Fibroblast of villous mesenchyme (primary cell): ENCODE results near the gene CTNND2. TPM values are rescaled to one million over a fixed set of nuclear protein-coding genes. Genes with fewer than 3 reads are reported as not detected.

ENCODE experiments used
- DNase-seq: peaks from one replicate; pipeline ENCODE4 v3.0.0-alpha.2; 2010; ENCODE audit warnings: low read depth
- H3K4me3 ChIP-seq: 2 replicates; pipeline ENCODE4 v1.5.1; 2011; ENCODE audit warnings: low read depth, mild to moderate bottlenecking, low read length
- total RNA-seq: library from RNA; depleted of rRNA; stranded (reverse); fragments of >200 nt; gene quantifications from 2 replicates; pipeline ENCODE4 v1.2.3, GENCODE V29; 2012
- TF ChIP-seq, protein P1 (sequence below): IDR thresholded peaks from 2 replicates; pipeline ENCODE4 v1.5.1; 2012; ENCODE audit warnings: low read depth, mild to moderate bottlenecking, low read length; ENCODE audit not compliant: insufficient read depth

Gene CTNND2
- total RNA-seq, 1 donor, result not detected

DNA sequence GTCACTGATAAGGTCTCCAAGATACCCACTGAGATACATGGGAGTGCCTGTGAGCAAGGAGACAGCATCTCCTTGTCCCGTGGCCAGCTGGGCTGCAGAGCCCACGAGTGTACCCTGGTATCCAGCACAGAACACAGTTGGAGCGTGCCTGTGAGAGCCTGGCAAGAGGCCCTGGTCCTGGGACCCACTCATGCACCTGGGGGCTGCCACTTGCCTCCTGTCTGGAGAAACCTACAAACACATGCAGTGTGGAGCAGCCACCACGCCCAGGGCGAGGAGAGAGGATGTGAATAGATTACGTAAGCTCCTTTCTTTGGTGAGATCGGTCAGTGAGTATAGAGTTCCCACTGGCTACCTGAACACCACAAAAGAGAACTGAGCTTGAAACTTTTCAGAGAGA lies 88.3 kb downstream of the CTNND2 start:
- DNase-seq, result no peak
- H3K4me3 ChIP-seq, result no peak overlapping the region
- TF ChIP-seq, protein P1, sequence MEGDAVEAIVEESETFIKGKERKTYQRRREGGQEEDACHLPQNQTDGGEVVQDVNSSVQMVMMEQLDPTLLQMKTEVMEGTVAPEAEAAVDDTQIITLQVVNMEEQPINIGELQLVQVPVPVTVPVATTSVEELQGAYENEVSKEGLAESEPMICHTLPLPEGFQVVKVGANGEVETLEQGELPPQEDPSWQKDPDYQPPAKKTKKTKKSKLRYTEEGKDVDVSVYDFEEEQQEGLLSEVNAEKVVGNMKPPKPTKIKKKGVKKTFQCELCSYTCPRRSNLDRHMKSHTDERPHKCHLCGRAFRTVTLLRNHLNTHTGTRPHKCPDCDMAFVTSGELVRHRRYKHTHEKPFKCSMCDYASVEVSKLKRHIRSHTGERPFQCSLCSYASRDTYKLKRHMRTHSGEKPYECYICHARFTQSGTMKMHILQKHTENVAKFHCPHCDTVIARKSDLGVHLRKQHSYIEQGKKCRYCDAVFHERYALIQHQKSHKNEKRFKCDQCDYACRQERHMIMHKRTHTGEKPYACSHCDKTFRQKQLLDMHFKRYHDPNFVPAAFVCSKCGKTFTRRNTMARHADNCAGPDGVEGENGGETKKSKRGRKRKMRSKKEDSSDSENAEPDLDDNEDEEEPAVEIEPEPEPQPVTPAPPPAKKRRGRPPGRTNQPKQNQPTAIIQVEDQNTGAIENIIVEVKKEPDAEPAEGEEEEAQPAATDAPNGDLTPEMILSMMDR, result no peak

DNA sequence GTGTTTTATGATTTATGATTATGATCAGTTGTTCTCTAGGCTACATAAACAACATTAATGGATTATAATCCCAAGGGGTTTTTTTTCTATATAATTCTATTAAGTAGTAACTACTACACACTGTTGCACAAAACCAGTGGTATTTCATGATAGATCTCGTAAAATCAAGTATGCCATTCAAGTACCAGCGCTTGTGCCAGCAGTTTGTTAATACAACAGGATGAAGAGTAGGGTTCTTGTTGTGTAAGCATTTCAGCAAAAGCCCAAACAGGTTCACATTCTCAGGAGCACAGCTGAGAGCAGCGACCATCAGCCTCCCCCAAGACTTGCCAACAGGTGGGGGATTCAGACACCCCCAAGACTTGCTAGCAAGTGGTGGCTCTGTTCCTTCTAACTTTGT lies 88.8 kb downstream of the CTNND2 start:
- TF ChIP-seq, protein P1, result no peak
- H3K4me3 ChIP-seq, result no peak overlapping the region
- DNase-seq, result no peak

DNA sequence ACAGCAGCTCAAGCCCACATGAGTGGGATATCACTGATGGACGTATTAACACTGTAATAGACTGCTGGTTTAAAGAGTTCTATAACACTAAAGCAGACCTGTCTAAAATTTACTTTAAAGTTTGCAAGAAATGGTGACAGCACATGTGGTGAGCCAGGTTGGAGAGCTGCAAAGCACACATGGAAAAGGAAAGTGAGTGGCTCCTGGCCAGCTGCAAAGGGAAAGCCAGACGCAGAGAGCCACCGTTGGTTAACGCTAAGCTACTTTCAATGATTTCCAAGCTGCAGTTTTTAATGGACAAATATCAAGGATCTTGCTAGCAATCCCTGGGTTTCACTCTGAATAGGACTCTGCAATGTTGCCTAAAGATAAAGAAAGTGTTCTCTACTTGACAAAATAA lies 89.9 kb downstream of the CTNND2 start:
- TF ChIP-seq, protein P1, result no peak
- no peak for DNase-seq
- H3K4me3 ChIP-seq, result no peak overlapping the region

DNA sequence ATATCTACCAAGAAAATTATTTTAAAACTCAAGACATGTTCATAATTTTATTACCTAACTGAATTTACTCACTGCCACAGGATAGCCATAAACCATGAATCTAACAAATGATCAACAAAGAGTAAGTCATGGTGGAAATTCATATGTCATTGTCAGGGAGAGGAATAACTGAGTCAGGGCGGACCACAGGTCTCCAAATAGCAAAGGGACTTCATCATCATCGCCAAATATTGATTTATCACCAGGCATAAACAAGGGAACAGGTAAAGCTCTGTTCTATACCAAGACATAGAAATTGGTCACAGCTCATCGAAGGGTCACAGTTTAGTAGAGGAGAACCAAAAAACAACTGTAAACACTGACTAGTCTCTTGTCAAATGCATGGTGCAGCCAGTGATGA lies 94.8 kb downstream of the CTNND2 start:
- DNase-seq, result no peak
- TF ChIP-seq, protein P1, result no peak

DNA sequence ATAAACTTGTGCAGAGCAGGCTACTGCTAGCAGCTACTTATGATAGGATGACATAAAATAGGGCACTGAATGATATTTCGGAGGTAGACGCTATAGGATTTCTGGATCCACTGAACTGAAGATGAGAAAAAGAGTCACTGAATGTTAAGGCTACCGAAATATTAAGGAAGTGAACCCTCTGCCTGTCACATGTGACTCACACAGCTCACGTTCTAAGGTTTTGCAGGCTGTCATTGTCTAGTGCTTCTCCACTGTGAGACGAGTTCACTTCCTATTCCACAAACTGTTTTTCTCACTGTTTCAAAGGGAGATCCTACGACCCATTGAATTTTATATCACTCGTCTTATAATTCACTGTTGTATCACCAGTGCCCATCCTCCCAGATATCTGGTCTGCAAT lies 100.8 kb downstream of the CTNND2 start:
- TF ChIP-seq, protein P1, result no peak
- H3K4me3 ChIP-seq, result no peak overlapping the region
- no peak for DNase-seq

More for the DNA sequence above, 94.8 kb downstream of the CTNND2 start:
- no peak overlapping the region for H3K4me3 ChIP-seq

DNA sequence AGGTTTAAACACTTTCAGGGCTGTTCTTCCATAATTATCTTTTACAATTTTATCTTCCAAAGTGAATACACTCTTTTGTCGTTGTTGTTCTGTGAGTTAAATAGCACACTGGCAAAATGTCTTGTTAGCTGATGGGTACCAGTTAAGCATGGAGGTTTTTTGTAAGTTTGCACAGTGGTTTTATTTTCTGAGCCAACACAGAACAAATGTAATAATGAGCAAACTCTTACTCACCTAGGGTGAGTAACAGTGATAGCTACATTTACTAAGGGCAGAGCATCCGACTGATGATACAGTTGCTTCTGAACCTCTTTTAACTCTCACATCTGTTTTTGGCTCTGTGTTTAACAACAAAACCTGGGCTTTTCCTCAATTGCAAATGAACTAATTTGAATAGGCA lies 103.2 kb downstream of the CTNND2 start:
- no peak for DNase-seq
- no peak overlapping the region for H3K4me3 ChIP-seq
- TF ChIP-seq, protein P1, result no peak

DNA sequence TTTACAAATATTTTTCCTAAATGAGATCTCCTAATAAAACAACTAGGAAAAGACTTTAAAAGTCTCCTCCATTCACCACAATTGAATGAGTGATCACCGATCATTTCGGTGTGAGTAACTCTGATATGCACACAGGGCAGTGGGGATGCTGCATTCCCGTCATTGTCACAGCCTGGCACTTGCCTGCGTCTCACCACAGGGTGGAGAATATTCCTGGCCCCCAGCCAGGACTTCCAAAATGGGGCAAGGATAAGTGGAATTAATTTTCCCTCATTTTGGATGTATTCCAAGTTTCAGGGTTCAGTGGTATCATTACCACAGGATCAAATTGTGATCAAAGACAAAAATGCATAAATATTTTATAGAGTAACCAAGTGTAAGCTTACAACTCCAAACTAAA lies 107.1 kb downstream of the CTNND2 start:
- DNase-seq, result no peak
- no peak overlapping the region for H3K4me3 ChIP-seq
- TF ChIP-seq, protein P1, result no peak
